IMR-90 (cell line): ENCODE measurements around the gene PLCZ1. TPM values are rescaled to one million over a fixed set of nuclear protein-coding genes. Genes with fewer than 3 reads are reported as not detected.

Experiments
- ATAC-seq: fragments of 200-7000 bp; cut with Tn5 transposase; 2 replicates; pipeline ENCODE4 v1.9.1; 2020; ENCODE audit warnings: low read depth, mild to moderate bottlenecking, moderate library complexity
- BruUV-seq: library from RNA; stranded (reverse); fragments of 400-500 nt; replicated peaks from 2 replicates; lab custom pipeline; 2021; lab: Mats Ljungman, UMichigan
- CTCF ChIA-PET: fragments of 300-600 bp; formaldehyde crosslinking; extraction: SDS; loops from one replicate; lab custom pipeline; 2021; ENCODE audit warnings: antibody characterized with exemption; lab: Yijun Ruan, JAX
- POLR2A ChIA-PET: fragments of 300-600 bp; sonication (Branson Sonifier 250); formaldehyde crosslinking; loops from one replicate; lab custom pipeline; 2022; ENCODE audit warnings: antibody characterized with exemption; ENCODE audit not compliant: unreplicated experiment; lab: Charles Lee
- DNase-seq: peaks from one replicate; pipeline ENCODE4 v3.0.0; 2013
- H2AFZ ChIP-seq: replicated peaks from 2 replicates; pipeline ENCODE3; 2013; ENCODE audit warnings: low read length, mild to moderate bottlenecking; ENCODE audit not compliant: poor library complexity
- H2AK5ac ChIP-seq: 2 replicates; pipeline ENCODE4 v1.6.1; 2013; ENCODE audit warnings: low read depth, low read length, inconsistent platforms
- H2AK9ac ChIP-seq: replicated peaks from 2 replicates; pipeline ENCODE3; 2013; ENCODE audit warnings: mild to moderate bottlenecking, low read depth, low read length, moderate library complexity; ENCODE audit not compliant: poor library complexity
- H2BK120ac ChIP-seq: 2 replicates; pipeline ENCODE4 v1.6.1; 2013; ENCODE audit warnings: low read depth, low read length, inconsistent platforms
- H2BK15ac ChIP-seq: 3 replicates; pipeline ENCODE4 v1.6.1; 2013; ENCODE audit warnings: low read depth, low read length, inconsistent platforms
- H2BK20ac ChIP-seq: 2 replicates; pipeline ENCODE4 v1.6.1; 2013; ENCODE audit warnings: low read depth, mild to moderate bottlenecking, inconsistent platforms, low read length, moderate library complexity
- H2BK5ac ChIP-seq: 2 replicates; pipeline ENCODE4 v1.6.1; 2013; ENCODE audit warnings: mild to moderate bottlenecking, low read depth, low read length, inconsistent platforms; ENCODE audit not compliant: poor library complexity, severe bottlenecking
- H3K14ac ChIP-seq: replicated peaks from 2 replicates; pipeline ENCODE4 v1.6.1; 2013; ENCODE audit warnings: low read depth, low read length, inconsistent platforms
- H3K18ac ChIP-seq: 2 replicates; pipeline ENCODE4 v1.6.1; 2013; ENCODE audit warnings: low read depth, low read length, control low read depth
- H3K23ac ChIP-seq: 2 replicates; pipeline ENCODE4 v1.6.1; 2013; ENCODE audit warnings: low read depth, low read length, inconsistent platforms
- H3K27ac ChIP-seq: 2 replicates; pipeline ENCODE4 v1.5.1; 2013; ENCODE audit warnings: mild to moderate bottlenecking, control low read depth, low read length; ENCODE audit not compliant: insufficient read depth
- H3K27me3 ChIP-seq: 2 replicates; pipeline ENCODE4 v1.6.1; 2013; ENCODE audit warnings: low read length; ENCODE audit not compliant: control insufficient read depth, insufficient read depth
- H3K36me3 ChIP-seq: 2 replicates; pipeline ENCODE4 v1.6.1; 2013; ENCODE audit warnings: low read length, mixed read lengths; ENCODE audit not compliant: control insufficient read depth, insufficient read depth
- H3K4ac ChIP-seq: 2 replicates; pipeline ENCODE4 v1.6.1; 2013; ENCODE audit warnings: low read depth, low read length, inconsistent platforms
- H3K4me1 ChIP-seq: 2 replicates; pipeline ENCODE4 v1.6.1; 2013; ENCODE audit warnings: low read length, mixed read lengths; ENCODE audit not compliant: control insufficient read depth, insufficient read depth
- H3K4me2 ChIP-seq: 2 replicates; pipeline ENCODE4 v1.6.1; 2013; ENCODE audit warnings: low read depth, mild to moderate bottlenecking, control low read depth, low read length, moderate library complexity
- H3K4me3 ChIP-seq: 2 replicates; pipeline ENCODE4 v1.5.1; 2013; ENCODE audit warnings: low read depth, mild to moderate bottlenecking, control low read depth, low read length, moderate library complexity; ENCODE audit not compliant: insufficient read depth
- H3K56ac ChIP-seq: 2 replicates; pipeline ENCODE4 v1.6.1; 2013; ENCODE audit warnings: low read length, inconsistent platforms; ENCODE audit not compliant: insufficient read depth; ENCODE audit errors: extremely low read depth
- H3K79me1 ChIP-seq, 2 experiments: 2 replicates each; pipeline ENCODE4 v1.6.1; 2013; ENCODE audit warnings: low read length in 2 of 2, inconsistent platforms in 1 of 2, low read depth in 1 of 2
- H3K9ac ChIP-seq: 2 replicates; pipeline ENCODE4 v1.6.1; 2013; ENCODE audit warnings: low read depth, low read length, control low read depth
- H3K9me1 ChIP-seq: 2 replicates; pipeline ENCODE4 v1.6.1; 2013; ENCODE audit warnings: low read length, inconsistent platforms; ENCODE audit not compliant: insufficient read depth
- H3K9me3 ChIP-seq: 2 replicates; pipeline ENCODE4 v1.6.1; 2013; ENCODE audit warnings: low read length; ENCODE audit not compliant: control insufficient read depth, insufficient read depth
- H4K20me1 ChIP-seq: 2 replicates; pipeline ENCODE4 v1.6.1; 2013; ENCODE audit warnings: low read length, inconsistent platforms; ENCODE audit not compliant: insufficient read depth
- H4K5ac ChIP-seq: 2 replicates; pipeline ENCODE4 v1.6.1; 2013; ENCODE audit warnings: mild to moderate bottlenecking, low read depth, low read length, control low read depth
- H4K8ac ChIP-seq, 2 experiments: 2 replicates each; pipeline ENCODE4 v1.6.1; 2013; ENCODE audit warnings: low read depth in 2 of 2, low read length in 2 of 2, control low read depth in 1 of 2, inconsistent platforms in 1 of 2
- H4K91ac ChIP-seq: 2 replicates; pipeline ENCODE4 v1.6.1; 2013; ENCODE audit warnings: low read depth, low read length, inconsistent platforms; ENCODE audit not compliant: insufficient read depth
- MAFK ChIP-seq: IDR thresholded peaks from 2 replicates; pipeline ENCODE4 v1.6.1; 2012; ENCODE audit warnings: low read depth, low read length, improper control_type of control experiment
- POLR2A ChIP-seq: IDR thresholded peaks from 2 replicates; pipeline ENCODE4 v1.6.1; 2012; ENCODE audit warnings: mild to moderate bottlenecking, low read depth, low read length
- RAD21 ChIP-seq: IDR thresholded peaks from 2 replicates; pipeline ENCODE4 v1.6.1; 2012; ENCODE audit warnings: low read length, improper control_type of control experiment
- RFX5 ChIP-seq: IDR thresholded peaks from 2 replicates; pipeline ENCODE4 v1.8.0; 2012; ENCODE audit warnings: low read depth, mild to moderate bottlenecking, low read length, moderate library complexity
- USF2 ChIP-seq: fragments of 150-350 bp; IDR thresholded peaks from 2 replicates; pipeline ENCODE4 v1.6.1; 2017; ENCODE audit warnings: mild to moderate bottlenecking, antibody characterized with exemption, low read length, low read depth
- dilution Hi-C: fragments of 300-500 bp; cut with HindIII; formaldehyde crosslinking; loops from one replicate; pipeline ENCODE4 v1.14.3; 2018; ENCODE audit warnings: low sequenced_read_pairs; ENCODE audit not compliant: unreplicated experiment
- in situ Hi-C: fragments of 300-500 bp; cut with MboI; formaldehyde crosslinking; loops from 3 replicates; pipeline ENCODE4 v1.14.3; 2019; ENCODE audit warnings: low sequenced_read_pairs, inconsistent platforms, mixed read lengths
- intact Hi-C: fragments of 100-400 bp; cut with micrococcal nuclease; formaldehyde crosslinking; loops from 2 replicates; pipeline ENCODE4 v1.10.0; 2022
- polyA plus RNA-seq, 3 experiments: library from polyadenylated mRNA; depleted of rRNA; stranded (reverse); fragments of >200 nt; gene quantifications; 2 replicates each; pipeline ENCODE4 v1.2.3, GENCODE V29; 2012; ENCODE audit warnings: low replicate concordance in 1 of 3
- total RNA-seq: library from RNA; depleted of rRNA; stranded (reverse); fragments of >200 nt; gene quantifications from 2 replicates; pipeline ENCODE4 v1.2.3, GENCODE V29; 2012
- TF ChIP-seq, protein P1 (sequence below): fragments of 150-350 bp; IDR thresholded peaks from 2 replicates; pipeline ENCODE4 v1.6.1; 2016; ENCODE audit warnings: low read depth, mild to moderate bottlenecking, low read length, moderate library complexity, borderline replicate concordance

PLCZ1 gene
- total and polyA plus RNA-seq, 2 of the 4 experiments (the other 2 are of a cell fraction): not detected

DNA sequence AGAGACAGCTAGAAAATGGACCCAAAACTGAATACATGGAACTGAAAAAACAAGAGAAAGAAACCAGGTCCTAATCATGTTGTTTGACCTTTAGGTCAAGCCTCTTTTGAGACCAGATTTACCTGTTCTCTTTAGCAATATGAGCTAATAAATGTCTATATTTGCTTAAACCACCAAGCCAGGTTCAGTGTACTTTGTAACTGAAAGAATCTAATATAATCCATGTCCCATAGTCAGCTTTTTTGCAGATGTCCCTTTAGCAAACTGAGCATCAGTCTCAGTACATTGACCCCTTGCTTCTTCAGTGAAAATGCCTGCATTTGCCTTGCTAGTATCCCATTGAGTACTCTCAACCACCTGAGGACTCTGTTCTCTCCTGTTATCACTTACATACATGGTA is 61.7 kb downstream of the PLCZ1 start:
- Histone ChIP-seq H2AK5ac (no peak overlapping the region), H3K9me1 (no peaks in the 10 kb centered on the region), H2AFZ (no peak overlapping the region), H3K14ac (no peak overlapping the region), H3K79me1 (no peaks in the 10 kb centered on the region), H3K36me3 (no peaks in the 10 kb centered on the region), H3K4ac (no peak overlapping the region), H3K23ac (no peak overlapping the region), H2BK15ac (no peak overlapping the region), H4K91ac (no peak overlapping the region), H4K20me1 (no peaks in the 10 kb centered on the region), H2BK5ac (no peak overlapping the region), H3K9me3 (no peaks in the 10 kb centered on the region), H3K4me1 (no peaks in the 10 kb centered on the region), H3K27me3 (no peaks in the 10 kb centered on the region), H2BK20ac (no peak overlapping the region), H4K8ac (no peak overlapping the region), H3K4me2 (no peak overlapping the region), H3K27ac (no peak overlapping the region), H3K4me3 (no peak overlapping the region), H4K5ac (no peak overlapping the region), H3K18ac (no peak overlapping the region), H2AK9ac (no peak overlapping the region), H2BK120ac (no peak overlapping the region), H3K56ac (no peak overlapping the region), H3K9ac (no peak overlapping the region)
- POLR2A ChIA-PET: no interaction called here
- CTCF ChIA-PET: no interaction called here
- no TSS peak for BruUV-seq
- in situ Hi-C loops: no loop called here
- ATAC-seq (no peak), DNase-seq (no peak)
- intact Hi-C loops: no loop called here
- dilution Hi-C loops: no loop called here
- no peak for TF ChIP-seq MAFK
- TF ChIP-seq USF2: no peak
- no peak for TF ChIP-seq RFX5
- no peak for TF ChIP-seq RAD21
- no peak for TF ChIP-seq POLR2A
- TF ChIP-seq, protein P1, sequence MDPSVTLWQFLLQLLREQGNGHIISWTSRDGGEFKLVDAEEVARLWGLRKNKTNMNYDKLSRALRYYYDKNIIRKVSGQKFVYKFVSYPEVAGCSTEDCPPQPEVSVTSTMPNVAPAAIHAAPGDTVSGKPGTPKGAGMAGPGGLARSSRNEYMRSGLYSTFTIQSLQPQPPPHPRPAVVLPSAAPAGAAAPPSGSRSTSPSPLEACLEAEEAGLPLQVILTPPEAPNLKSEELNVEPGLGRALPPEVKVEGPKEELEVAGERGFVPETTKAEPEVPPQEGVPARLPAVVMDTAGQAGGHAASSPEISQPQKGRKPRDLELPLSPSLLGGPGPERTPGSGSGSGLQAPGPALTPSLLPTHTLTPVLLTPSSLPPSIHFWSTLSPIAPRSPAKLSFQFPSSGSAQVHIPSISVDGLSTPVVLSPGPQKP: no peak
